HUES48 (cell line): ENCODE data around the gene C1orf159.
A peak's percentile ranks its signal among the peaks of the same experiment; 100 is the strongest.

Experiments
- H3K27ac ChIP-seq: one replicate; pipeline ENCODE4 v1.7.0; 2013; ENCODE audit warnings: low read depth, low read length, inconsistent platforms
- H3K27me3 ChIP-seq: 2 replicates; pipeline ENCODE4 v1.6.1; 2013; ENCODE audit warnings: mild to moderate bottlenecking, low read length; ENCODE audit not compliant: control insufficient read depth, insufficient read depth
- H3K36me3 ChIP-seq: 2 replicates; pipeline ENCODE4 v1.6.1; 2013; ENCODE audit warnings: low read length; ENCODE audit not compliant: control insufficient read depth, insufficient read depth
- H3K4me1 ChIP-seq: 2 replicates; pipeline ENCODE4 v1.6.1; 2013; ENCODE audit warnings: mild to moderate bottlenecking, low read length; ENCODE audit not compliant: control insufficient read depth, insufficient read depth
- H3K4me3 ChIP-seq: 2 replicates; pipeline ENCODE4 v1.5.1; 2013; ENCODE audit warnings: mild to moderate bottlenecking, low read depth, low read length
- H3K9ac ChIP-seq: 2 replicates; pipeline ENCODE4 v1.6.1; 2013; ENCODE audit warnings: mild to moderate bottlenecking, low read depth, low read length, moderate library complexity
- H3K9me3 ChIP-seq: 2 replicates; pipeline ENCODE4 v1.6.1; 2013; ENCODE audit warnings: low read length; ENCODE audit not compliant: control insufficient read depth, insufficient read depth

The C1orf159 gene

GRCh38 chr1:1044455-1045078 lies 71.3 kb downstream of the C1orf159 start:
- Histone ChIP-seq H3K9me3 (no peaks in the 10 kb centered on the region), H3K27me3 (peaks cover 10% of the 10 kb centered on the region), H3K36me3 (peaks cover 38% of the 10 kb centered on the region), H3K4me3 (no peak overlapping the region), H3K4me1 (no peaks in the 10 kb centered on the region; the same call in 1 of the 2 replicates), H3K27ac (no peak overlapping the region), H3K9ac (no peak overlapping the region)

GRCh38 chr1:1043921-1044320 lies 72.0 kb downstream of the C1orf159 start:
- Histone ChIP-seq H3K4me3 (no peak overlapping the region), H3K27me3 (peaks cover 16% of the 10 kb centered on the region), H3K4me1 (no peaks in the 10 kb centered on the region; the same call in 1 of the 2 replicates), H3K27ac (no peak overlapping the region), H3K36me3 (peaks cover 38% of the 10 kb centered on the region), H3K9ac (no peak overlapping the region), H3K9me3 (no peaks in the 10 kb centered on the region)

- no peak overlapping the region for H3K4me3 ChIP-seq
- no peak overlapping the region for H3K27ac ChIP-seq
- no peaks in the 10 kb centered on the region; the same call in 1 of the 2 replicates for H3K4me1 ChIP-seq
- H3K27me3 ChIP-seq = peaks cover 21% of the 10 kb centered on the region
- peaks cover 38% of the 10 kb centered on the region for H3K36me3 ChIP-seq
- H3K9ac ChIP-seq = no peak overlapping the region
- no peaks in the 10 kb centered on the region for H3K9me3 ChIP-seq
Measured at GRCh38 chr1:1043411-1043810, 72.5 kb downstream of the C1orf159 start.

GRCh38 chr1:1042835-1043234 lies 73.1 kb downstream of the C1orf159 start:
- Histone ChIP-seq H3K9ac (no peak overlapping the region), H3K36me3 (peaks cover 37% of the 10 kb centered on the region), H3K27ac (no peak overlapping the region), H3K4me3 (no peak overlapping the region), H3K4me1 (no peaks in the 10 kb centered on the region; the same call in 1 of the 2 replicates), H3K9me3 (no peaks in the 10 kb centered on the region), H3K27me3 (peaks cover 27% of the 10 kb centered on the region)

GRCh38 chr1:1041873-1042272 lies 74.0 kb downstream of the C1orf159 start:
- Histone ChIP-seq H3K27me3 (peaks cover 31% of the 10 kb centered on the region), H3K36me3 (peaks cover 28% of the 10 kb centered on the region), H3K4me3 (no peak overlapping the region), H3K9ac (no peak overlapping the region), H3K9me3 (no peaks in the 10 kb centered on the region), H3K4me1 (no peaks in the 10 kb centered on the region; the same call in 1 of the 2 replicates), H3K27ac (no peak overlapping the region)

DNA sequence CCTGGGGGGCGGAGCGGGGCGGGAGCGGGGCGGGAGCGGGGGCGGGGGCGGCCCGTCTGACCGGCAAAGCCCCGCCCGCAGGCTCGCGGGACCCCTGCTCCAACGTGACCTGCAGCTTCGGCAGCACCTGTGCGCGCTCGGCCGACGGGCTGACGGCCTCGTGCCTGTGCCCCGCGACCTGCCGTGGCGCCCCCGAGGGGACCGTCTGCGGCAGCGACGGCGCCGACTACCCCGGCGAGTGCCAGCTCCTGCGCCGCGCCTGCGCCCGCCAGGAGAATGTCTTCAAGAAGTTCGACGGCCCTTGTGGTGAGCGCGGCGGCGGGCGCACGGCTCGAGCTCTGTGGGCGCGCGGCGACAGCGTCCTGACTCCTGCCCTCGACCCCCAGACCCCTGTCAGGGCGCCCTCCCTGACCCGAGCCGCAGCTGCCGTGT lies 74.8 kb downstream of the C1orf159 start:
- H3K4me3 ChIP-seq = peak overlapping the region; percentile 53; the same call in 1 of the 2 replicates
- H3K4me1 ChIP-seq = no peaks in the 10 kb centered on the region; the same call in 1 of the 2 replicates
- H3K9ac ChIP-seq = no peak overlapping the region
- no peak overlapping the region for H3K27ac ChIP-seq
- peaks cover 33% of the 10 kb centered on the region for H3K27me3 ChIP-seq
- peaks cover 22% of the 10 kb centered on the region for H3K36me3 ChIP-seq
- no peaks in the 10 kb centered on the region for H3K9me3 ChIP-seq

GRCh38 chr1:1040004-1040991 lies 75.6 kb downstream of the C1orf159 start:
- peak overlapping the region; percentile 48; the same call in 1 of the 2 replicates for H3K4me3 ChIP-seq
- peaks cover 16% of the 10 kb centered on the region for H3K36me3 ChIP-seq
- no peak overlapping the region for H3K27ac ChIP-seq
- no peaks in the 10 kb centered on the region for H3K9me3 ChIP-seq
- H3K4me1 ChIP-seq = no peaks in the 10 kb centered on the region; the same call in 1 of the 2 replicates
- H3K27me3 ChIP-seq = peaks cover 41% of the 10 kb centered on the region
- no peak overlapping the region for H3K9ac ChIP-seq

GRCh38 chr1:1039145-1039910 lies 76.6 kb downstream of the C1orf159 start:
- no peak overlapping the region for H3K27ac ChIP-seq
- no peaks in the 10 kb centered on the region; the same call in 1 of the 2 replicates for H3K4me1 ChIP-seq
- H3K36me3 ChIP-seq = peaks cover 8% of the 10 kb centered on the region
- no peaks in the 10 kb centered on the region for H3K9me3 ChIP-seq
- no peak overlapping the region for H3K4me3 ChIP-seq
- peaks cover 48% of the 10 kb centered on the region for H3K27me3 ChIP-seq
- no peak overlapping the region for H3K9ac ChIP-seq

- Histone ChIP-seq H3K27me3 (peaks cover 54% of the 10 kb centered on the region), H3K36me3 (peaks cover 5% of the 10 kb centered on the region), H3K9me3 (no peaks in the 10 kb centered on the region), H3K4me3 (no peak overlapping the region), H3K4me1 (no peaks in the 10 kb centered on the region; the same call in 1 of the 2 replicates), H3K27ac (no peak overlapping the region), H3K9ac (no peak overlapping the region)
Measured at GRCh38 chr1:1038694-1039093, 77.2 kb downstream of the C1orf159 start.
